OCI-LY1 (cell line): ENCODE measurements around the gene NLK.

Source experiments
- EZH2 ChIP-seq: fragments of 200-600 bp; sonication (generic), shearing (Covaris generic); IDR thresholded peaks from 2 replicates; pipeline ENCODE4 v1.8.0; 2017; ENCODE audit warnings: borderline replicate concordance, mixed run types, mild to moderate bottlenecking, antibody characterized with exemption, low read length, moderate library complexity, mixed read lengths
- TF ChIP-seq, protein P1 (sequence below): fragments of 200-600 bp; sonication (generic), shearing (Covaris generic); IDR thresholded peaks from 2 replicates; pipeline ENCODE4 v1.5.1; 2017; ENCODE audit warnings: mild to moderate bottlenecking, antibody characterized with exemption, low read length, moderate library complexity, mixed read lengths

DNA sequence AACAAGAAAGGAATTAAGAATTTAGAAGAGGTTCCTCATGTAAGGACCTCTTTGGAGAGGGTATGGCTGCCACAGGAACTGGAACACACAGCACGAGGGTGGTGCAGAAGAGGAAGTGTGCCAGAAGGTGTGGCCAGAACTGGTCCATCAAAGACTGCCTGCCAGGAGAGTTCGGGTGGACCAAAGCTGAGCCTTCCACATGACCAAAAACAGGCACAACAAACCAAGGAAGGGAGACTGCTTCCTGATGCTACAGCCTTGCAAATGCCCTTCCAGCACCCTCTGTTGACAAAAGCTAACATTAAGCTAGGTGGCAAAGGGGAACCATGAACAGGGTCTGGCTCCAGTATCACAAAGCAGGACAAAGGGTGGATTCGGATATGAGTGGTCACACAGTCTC is 150.8 kb downstream of the NLK start:
- TF ChIP-seq EZH2: no peak
- TF ChIP-seq, protein P1, sequence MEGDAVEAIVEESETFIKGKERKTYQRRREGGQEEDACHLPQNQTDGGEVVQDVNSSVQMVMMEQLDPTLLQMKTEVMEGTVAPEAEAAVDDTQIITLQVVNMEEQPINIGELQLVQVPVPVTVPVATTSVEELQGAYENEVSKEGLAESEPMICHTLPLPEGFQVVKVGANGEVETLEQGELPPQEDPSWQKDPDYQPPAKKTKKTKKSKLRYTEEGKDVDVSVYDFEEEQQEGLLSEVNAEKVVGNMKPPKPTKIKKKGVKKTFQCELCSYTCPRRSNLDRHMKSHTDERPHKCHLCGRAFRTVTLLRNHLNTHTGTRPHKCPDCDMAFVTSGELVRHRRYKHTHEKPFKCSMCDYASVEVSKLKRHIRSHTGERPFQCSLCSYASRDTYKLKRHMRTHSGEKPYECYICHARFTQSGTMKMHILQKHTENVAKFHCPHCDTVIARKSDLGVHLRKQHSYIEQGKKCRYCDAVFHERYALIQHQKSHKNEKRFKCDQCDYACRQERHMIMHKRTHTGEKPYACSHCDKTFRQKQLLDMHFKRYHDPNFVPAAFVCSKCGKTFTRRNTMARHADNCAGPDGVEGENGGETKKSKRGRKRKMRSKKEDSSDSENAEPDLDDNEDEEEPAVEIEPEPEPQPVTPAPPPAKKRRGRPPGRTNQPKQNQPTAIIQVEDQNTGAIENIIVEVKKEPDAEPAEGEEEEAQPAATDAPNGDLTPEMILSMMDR: no peak
